Cerebellar nuclear complex (tissue), 1 donor: Measurements from ENCODE around the gene TRAF3.
"Not testable (repeated sequence)": the region's sequence is repeated elsewhere in the genome, so short reads cannot be mapped to it uniquely, and the experiment has no call there.

Source experiments
- DNase-seq, 2 experiments: peaks; one replicate each; lab custom pipeline; 2025; lab: John Stamatoyannopoulos, UW

TRAF3 gene

DNA sequence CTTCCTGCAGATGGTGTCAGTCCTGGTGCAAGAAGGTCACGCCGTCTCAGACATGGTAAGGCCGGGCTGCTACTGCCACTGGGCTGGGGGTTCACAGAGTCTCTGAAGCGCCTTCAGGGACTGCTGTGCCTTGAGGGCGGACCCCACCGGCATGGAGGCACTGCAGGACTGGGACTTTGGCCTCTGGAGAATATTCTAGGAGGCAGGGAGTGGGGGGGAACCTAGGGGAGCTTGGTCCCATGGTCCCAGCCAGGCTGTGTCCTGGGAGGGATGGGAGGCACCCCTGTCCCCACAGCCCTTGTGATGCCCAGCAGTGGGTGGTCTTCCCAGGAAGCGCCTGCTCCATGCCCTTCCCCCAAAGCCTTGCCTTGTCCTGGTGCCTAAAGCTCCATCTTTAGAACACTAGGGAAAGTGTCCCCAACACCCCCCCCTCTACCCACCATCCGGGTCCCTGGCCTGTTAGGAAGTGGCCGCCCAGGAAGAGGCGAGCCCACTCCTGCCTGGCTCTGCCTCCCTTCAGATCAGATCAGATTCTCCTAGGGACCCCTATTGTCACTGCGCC is 146.8 kb downstream of the TRAF3 start:
- DNase-seq = no peak

- no peak for DNase-seq
Measured at GRCh38 chr14:102924632-102925588, 147.7 kb downstream of the TRAF3 start.

DNA sequence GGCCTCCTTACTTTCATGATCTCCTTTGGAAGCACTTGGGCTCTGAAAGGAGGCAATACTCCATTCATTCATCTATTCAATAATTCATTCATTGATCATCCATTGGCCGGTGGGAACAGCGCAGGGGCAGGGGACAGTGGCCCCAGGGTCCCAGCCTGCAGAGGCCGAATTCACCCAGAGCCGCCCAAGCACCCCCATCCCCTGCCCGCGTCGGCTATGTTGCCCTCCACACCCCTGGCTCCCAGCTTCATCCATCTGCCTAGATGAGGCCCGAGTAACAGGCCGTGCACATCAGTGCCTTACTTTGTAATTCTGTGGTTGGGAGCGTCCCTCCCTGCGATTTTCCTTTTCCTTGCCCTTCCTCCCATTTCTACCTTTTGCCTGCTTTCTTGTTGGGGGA is 148.4 kb downstream of the TRAF3 start:
- no peak for DNase-seq

- DNase-seq = no peak
Measured at GRCh38 chr14:102926104-102926503, 148.9 kb downstream of the TRAF3 start.

DNA sequence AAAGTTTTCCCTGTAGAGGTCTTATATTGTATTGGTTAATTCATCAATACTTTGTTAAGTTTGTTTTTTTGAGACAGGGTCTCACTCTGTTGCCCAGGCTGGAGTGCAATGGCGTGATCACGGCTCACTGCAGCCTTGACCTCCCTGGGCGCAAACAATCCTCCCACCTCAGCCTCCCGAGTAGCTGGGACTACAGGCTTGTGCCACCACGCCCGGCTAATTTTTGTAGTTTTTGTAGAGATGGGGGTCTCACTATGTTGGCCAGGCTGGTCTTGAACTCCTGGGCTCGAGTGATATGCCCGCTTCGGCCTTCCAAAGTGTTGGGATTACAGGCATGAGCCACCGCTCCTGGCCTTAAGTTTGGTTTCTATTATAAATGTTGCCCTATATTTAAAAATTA is 149.6 kb downstream of the TRAF3 start:
- DNase-seq = not testable (repeated sequence)

- DNase-seq = no peak
Measured at GRCh38 chr14:102927346-102927877, 150.2 kb downstream of the TRAF3 start.

GRCh38 chr14:102927878-102928411 is 150.7 kb downstream of the TRAF3 start:
- DNase-seq = no peak

- no peak for DNase-seq
Measured at GRCh38 chr14:102928412-102929240, 151.4 kb downstream of the TRAF3 start.

- no peak for DNase-seq
Measured at GRCh38 chr14:102929241-102930137, 152.2 kb downstream of the TRAF3 start.

GRCh38 chr14:102930138-102930752 is 153.0 kb downstream of the TRAF3 start:
- DNase-seq = no peak

- DNase-seq = no peak
Measured at GRCh38 chr14:102930753-102931579, 153.7 kb downstream of the TRAF3 start.

DNA sequence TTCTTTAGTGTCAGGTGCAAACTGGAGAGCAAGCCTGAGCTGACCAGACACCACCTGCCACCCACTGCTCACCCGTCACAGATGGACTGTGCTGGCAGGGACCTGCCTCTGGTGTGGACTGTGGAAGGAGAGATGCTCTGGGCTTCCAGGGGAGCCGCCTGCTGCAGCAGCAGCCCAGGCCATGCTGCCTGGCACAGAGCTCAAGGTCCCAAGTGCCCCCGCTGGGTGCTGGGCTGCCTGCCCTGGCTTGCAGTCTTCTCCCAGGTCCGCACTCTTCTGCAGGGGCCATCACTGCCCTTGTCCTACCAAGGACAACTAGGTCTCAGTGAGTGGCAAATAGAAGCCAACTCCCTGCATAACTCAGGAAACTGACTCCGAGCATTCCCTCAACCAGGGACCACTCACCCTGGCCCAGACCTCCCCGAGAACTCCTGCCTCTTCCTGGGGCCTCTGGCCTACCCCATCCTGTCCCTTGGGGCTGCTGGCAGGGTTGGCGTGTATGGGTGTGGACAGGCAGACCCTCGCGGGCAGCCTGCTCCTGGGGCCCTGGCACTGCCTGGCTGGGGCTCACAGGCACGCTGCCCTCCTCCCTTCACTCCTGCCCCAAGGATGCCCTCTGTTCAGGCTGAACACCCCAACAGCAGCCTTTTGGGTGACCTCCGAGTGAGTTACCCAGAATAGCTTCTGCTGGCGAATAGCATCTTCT is 154.5 kb downstream of the TRAF3 start:
- no peak for DNase-seq

- no peak for DNase-seq
Measured at GRCh38 chr14:102932484-102933248, 155.4 kb downstream of the TRAF3 start.

DNA sequence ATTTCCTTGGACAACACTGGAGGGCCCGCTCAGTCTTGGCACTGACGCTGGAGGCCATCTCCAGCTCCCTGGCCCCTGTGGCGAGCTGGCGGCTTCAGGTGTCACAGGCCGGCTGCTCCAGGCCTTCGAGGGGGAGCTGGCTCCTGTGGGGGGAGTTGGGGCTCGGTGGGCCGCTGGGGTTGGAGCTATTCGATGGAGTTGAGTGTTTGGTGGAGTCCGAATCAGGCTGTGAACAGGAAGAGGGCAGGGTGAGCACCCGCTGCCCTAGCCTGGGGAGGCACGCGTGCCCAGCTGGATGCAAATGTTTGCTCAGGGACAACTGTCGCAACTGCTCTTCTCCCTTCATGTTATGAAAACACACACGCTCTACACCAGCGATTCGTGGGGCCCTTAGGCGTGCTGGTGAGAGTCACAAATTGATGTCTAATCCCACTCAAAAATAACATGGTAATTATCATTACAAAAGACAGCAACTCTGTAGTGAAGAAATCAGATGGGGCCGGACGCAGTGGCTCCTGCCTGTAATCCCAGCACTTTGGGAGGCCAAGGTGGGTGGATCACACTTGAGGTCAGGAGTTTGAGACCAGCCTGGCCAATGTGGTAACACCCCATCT is 156.5 kb downstream of the TRAF3 start:
- DNase-seq = no peak

GRCh38 chr14:102935756-102936155 is 158.5 kb downstream of the TRAF3 start:
- DNase-seq = no peak

- DNase-seq = no peak
Measured at GRCh38 chr14:102937331-102938175, 160.3 kb downstream of the TRAF3 start.

GRCh38 chr14:102938191-102938590 is 160.9 kb downstream of the TRAF3 start:
- no peak for DNase-seq
